GM10847 (cell line): ENCODE results near the gene SELL.

Experiments
- POLR2A ChIP-seq: IDR thresholded peaks from 2 replicates; pipeline ENCODE4 v1.6.1; 2011; ENCODE audit not compliant: insufficient read length; ENCODE audit errors: extremely low read depth

Gene SELL

GRCh38 chr1:169711469-169712308, at the start of gene SELL:
Gene SELL, minus strand, starts transcription at chr1:169711620. Its CDS starts 122 bp downstream, at chr1:169711498.
- TF ChIP-seq POLR2A = peak; percentile 49

GRCh38 chr1:169759038-169759437, 47.6 kb upstream of the SELL start:
- TF ChIP-seq POLR2A = no peak

- TF ChIP-seq POLR2A = no peak
Measured at GRCh38 chr1:169753549-169753948, 42.1 kb upstream of the SELL start.

GRCh38 chr1:169750041-169750440, 38.6 kb upstream of the SELL start:
- no peak for TF ChIP-seq POLR2A

GRCh38 chr1:169746550-169746949, 35.1 kb upstream of the SELL start:
- TF ChIP-seq POLR2A = no peak

GRCh38 chr1:169745015-169745861, 33.8 kb upstream of the SELL start:
- TF ChIP-seq POLR2A = no peak

- TF ChIP-seq POLR2A = no peak
Measured at GRCh38 chr1:169741666-169742394, 30.4 kb upstream of the SELL start.

- TF ChIP-seq POLR2A = no peak
Measured at GRCh38 chr1:169739980-169740379, 28.6 kb upstream of the SELL start.

GRCh38 chr1:169733924-169734323, 22.5 kb upstream of the SELL start, which contains the start of gene SELE:
Gene SELE, minus strand, starts transcription at chr1:169734079. Its CDS starts 467 bp downstream, at chr1:169733612.
- no peak for TF ChIP-seq POLR2A

- TF ChIP-seq POLR2A = no peak
Measured at GRCh38 chr1:169731446-169731845, 20.0 kb upstream of the SELL start.

- no peak for TF ChIP-seq POLR2A
Measured at GRCh38 chr1:169729991-169730390, 18.6 kb upstream of the SELL start.

GRCh38 chr1:169727307-169727706, 15.9 kb upstream of the SELL start:
- no peak for TF ChIP-seq POLR2A

GRCh38 chr1:169726851-169727250, 15.4 kb upstream of the SELL start:
- TF ChIP-seq POLR2A = no peak

GRCh38 chr1:169725930-169726329, 14.5 kb upstream of the SELL start:
- TF ChIP-seq POLR2A = no peak

- no peak for TF ChIP-seq POLR2A
Measured at GRCh38 chr1:169724168-169724567, 12.7 kb upstream of the SELL start.
